Astrocyte of the spinal cord (primary cell): ENCODE measurements around the gene CFAP58.

Experiments
- DNase-seq: peaks from one replicate; pipeline ENCODE4 v3.0.0; 2011; ENCODE audit warnings: low read depth, low spot score
- H3K4me3 ChIP-seq: 2 replicates; pipeline ENCODE4 v1.5.1; 2011; ENCODE audit warnings: low read depth, mild to moderate bottlenecking, low read length, moderate library complexity
- in situ Hi-C: cut with HindIII; loops from 2 replicates; pipeline ENCODE4 v1.10.0; 2017; ENCODE audit warnings: low sequenced_read_pairs
- TF ChIP-seq, protein P1 (sequence below): IDR thresholded peaks from 2 replicates; pipeline ENCODE4 v1.5.1; 2012; ENCODE audit warnings: low read depth, mild to moderate bottlenecking, low read length, inconsistent platforms

Gene CFAP58

DNA sequence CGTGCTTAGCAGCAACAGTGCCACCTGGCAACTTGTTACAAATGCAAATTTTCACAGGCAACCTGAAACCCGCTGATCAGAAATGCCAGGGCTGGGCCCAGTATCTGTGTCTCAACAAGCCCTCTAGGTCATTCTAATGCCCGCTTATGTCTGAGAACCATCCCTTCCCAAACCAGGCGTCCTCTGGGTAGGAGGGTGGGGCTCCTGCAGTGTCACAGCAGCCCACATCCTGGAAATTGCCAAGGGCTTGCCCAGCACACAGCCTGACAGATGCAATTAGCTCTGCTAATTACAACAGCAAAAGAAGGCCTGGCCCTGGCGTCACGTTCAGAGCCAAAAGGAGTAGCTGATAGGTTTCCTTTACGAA lies 31.2 kb upstream of the CFAP58 start:
- DNase-seq: no peak
- in situ Hi-C loops: no loop called here
- no peak overlapping the region for H3K4me3 ChIP-seq
- TF ChIP-seq, protein P1, sequence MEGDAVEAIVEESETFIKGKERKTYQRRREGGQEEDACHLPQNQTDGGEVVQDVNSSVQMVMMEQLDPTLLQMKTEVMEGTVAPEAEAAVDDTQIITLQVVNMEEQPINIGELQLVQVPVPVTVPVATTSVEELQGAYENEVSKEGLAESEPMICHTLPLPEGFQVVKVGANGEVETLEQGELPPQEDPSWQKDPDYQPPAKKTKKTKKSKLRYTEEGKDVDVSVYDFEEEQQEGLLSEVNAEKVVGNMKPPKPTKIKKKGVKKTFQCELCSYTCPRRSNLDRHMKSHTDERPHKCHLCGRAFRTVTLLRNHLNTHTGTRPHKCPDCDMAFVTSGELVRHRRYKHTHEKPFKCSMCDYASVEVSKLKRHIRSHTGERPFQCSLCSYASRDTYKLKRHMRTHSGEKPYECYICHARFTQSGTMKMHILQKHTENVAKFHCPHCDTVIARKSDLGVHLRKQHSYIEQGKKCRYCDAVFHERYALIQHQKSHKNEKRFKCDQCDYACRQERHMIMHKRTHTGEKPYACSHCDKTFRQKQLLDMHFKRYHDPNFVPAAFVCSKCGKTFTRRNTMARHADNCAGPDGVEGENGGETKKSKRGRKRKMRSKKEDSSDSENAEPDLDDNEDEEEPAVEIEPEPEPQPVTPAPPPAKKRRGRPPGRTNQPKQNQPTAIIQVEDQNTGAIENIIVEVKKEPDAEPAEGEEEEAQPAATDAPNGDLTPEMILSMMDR: no peak

DNA sequence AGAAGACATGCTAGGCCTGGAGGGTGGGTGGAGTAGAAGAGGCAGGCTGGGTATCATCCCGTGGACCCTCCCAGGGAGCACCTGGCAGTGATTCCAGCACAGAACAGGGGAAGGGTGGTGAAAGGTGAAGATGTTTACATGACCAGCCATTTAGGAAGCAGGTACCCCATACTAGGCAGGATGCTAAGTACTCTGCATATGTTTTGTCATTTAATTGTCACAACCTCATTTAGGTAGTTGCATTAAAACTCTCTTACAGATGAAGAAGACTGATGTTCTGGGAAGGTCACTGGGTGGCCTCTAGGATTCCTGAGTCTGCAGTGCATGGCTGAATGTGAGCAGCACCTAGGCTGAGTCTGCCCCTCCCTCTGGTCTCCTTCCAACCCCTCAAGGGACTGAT lies 30.5 kb upstream of the CFAP58 start:
- no peak for DNase-seq
- H3K4me3 ChIP-seq: no peak overlapping the region
- TF ChIP-seq, protein P1: no peak
- in situ Hi-C loops: no loop called here

DNA sequence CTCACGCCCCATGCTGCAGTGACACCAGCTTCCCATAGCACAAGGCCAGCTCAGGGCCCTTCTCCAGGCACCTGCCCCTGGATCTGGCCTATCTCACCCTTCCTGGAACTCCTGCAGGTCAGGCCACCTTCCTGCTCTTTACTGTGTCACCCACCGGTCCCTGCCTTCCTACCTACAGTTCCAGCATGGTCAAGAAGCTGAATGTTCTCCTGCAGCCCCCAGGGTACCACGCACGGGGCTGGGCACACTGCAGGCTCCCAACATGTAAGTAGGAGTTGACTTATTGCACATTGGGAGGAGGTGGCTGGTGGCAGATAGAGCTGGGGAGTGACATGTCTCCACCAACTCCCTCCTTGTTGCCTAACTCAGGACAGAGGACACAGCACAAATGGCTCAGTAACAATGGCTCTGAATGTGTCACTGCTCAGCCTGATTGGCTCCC lies 29.9 kb upstream of the CFAP58 start:
- H3K4me3 ChIP-seq: no peak overlapping the region
- TF ChIP-seq, protein P1: no peak
- in situ Hi-C loops: no loop called here
- DNase-seq: no peak

DNA sequence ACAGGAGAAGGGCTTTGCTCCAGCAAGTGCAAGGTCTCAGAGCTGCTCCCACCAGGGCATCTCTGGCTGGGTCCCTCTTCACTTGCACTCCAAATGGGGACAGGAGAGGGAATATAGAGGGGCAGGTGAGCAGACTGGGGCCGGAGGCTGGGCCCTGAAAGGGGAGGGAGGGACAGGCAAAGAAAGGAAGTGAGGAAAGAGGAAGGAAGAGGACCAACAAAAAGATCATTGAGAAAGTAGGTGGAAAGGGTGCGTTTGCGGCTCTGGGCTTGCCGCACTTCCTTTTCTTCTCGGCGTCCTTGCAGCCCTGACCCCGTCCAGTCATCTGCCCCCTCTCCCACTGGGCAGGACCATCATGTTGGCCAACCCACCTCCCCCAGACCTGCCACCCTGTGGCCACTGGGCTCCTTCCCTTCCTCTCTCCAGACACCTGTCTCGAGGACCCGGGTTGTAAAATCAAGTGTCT lies 29.4 kb upstream of the CFAP58 start:
- TF ChIP-seq, protein P1: no peak
- in situ Hi-C loops: no loop called here
- H3K4me3 ChIP-seq: no peak overlapping the region
- no peak for DNase-seq

DNA sequence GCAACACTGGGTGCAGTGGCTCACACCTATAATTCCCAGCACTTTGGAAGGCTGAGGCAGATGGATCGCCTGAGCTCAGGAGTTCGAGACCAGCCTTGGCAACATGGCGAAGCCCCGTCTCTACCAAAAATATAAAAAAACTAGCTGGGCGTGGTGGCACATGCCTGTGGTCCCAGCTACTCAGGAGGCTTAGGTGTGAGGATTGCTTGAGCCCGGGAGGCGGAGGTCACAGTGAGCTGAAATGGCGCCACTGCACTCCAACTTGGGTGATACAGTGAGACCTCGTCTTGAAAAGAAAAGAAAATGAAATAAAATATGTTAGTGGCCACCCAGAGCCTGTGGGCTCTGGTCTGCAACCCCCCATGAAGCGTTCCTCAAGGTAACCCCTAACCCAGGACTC lies 28.7 kb upstream of the CFAP58 start:
- no peak for DNase-seq
- in situ Hi-C loops: no loop called here
- no peak overlapping the region for H3K4me3 ChIP-seq
- TF ChIP-seq, protein P1: no peak

DNA sequence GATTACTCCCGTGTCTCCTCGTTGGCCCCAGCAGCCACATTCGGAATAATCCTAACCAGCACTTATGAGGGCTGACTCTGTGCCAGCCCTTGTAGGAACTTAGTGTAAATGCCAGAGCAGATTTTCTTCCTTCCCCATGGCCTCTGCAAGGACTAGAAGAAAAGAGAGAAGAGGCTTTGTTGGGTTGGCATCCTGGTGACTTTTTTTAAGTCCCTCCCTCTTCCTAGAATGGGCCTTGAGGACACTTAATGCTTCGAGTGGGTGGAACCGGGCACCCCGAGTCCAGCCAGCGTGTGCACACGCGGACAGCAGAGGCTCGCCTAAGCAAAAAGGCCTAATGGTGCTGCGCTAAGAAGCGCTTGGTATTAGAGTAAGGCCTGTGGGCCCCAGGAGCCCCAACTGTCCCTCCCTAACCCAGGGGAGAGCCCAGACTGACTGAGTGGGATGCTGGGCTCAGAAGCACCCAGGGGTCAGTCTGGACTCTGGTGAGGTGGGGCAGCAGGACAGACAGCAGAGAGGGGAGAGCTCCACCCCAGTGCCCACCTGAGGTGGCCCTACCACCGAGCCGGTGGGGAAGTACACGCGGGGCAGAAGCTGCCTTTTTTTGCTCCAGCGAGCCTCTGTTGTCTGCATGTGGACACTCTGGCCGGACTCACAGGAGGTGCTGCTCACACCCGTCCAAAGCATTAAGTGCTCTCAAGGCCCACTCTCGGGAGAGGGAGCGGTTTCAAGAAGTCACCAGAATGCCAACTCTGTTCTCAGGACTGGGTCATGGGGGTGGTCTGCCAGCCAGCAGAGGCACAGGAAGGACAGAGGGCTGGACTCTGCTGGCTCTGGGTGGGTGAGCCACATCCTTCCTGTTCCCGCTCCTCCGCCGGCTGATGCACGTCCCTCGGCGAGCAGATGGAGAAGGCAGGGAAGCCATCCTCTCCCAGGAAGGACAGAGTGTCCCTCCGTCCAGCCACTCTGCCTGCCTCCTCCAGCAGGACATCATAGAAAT lies 27.9 kb upstream of the CFAP58 start:
- no peak overlapping the region for H3K4me3 ChIP-seq
- DNase-seq: no peak
- in situ Hi-C loops: no loop called here
- TF ChIP-seq, protein P1: no peak
